ENCODE measurements around the gene CLP1.

Gene CLP1

GRCh38 chr11:57639321-57640067 lies 18.1 kb upstream of the CLP1 start:
- no peak overlapping the region for H3K4me3 ChIP-seq (ENCODE audit: low read length)

GRCh38 chr11:57640068-57640800 lies 17.3 kb upstream of the CLP1 start:
- no peak for DNase-seq (ENCODE audit: low read depth, low spot score)
- H3K4me3 ChIP-seq (ENCODE audit: low read length) = no peak overlapping the region

More at GRCh38 chr11:57639321-57640067, 18.1 kb upstream of the CLP1 start:
- DNase-seq (ENCODE audit: low read depth, low spot score) = peak; percentile 38

GRCh38 chr11:57641011-57641807 lies 16.4 kb upstream of the CLP1 start:
- H3K4me3 ChIP-seq (ENCODE audit: low read length) = no peak overlapping the region
- DNase-seq (ENCODE audit: low read depth, low spot score) = peak; percentile 67

- no peak for DNase-seq (ENCODE audit: low read depth, low spot score)
- H3K4me3 ChIP-seq (ENCODE audit: low read length) = no peak overlapping the region
These were observed 13.8 kb upstream of the CLP1 start for GRCh38 chr11:57643802-57644201.

- DNase-seq (ENCODE audit: low read depth, low spot score) = peak; percentile 79
- H3K4me3 ChIP-seq (ENCODE audit: low read length) = no peak overlapping the region
These were observed 12.5 kb upstream of the CLP1 start for GRCh38 chr11:57644748-57645688.

GRCh38 chr11:57645689-57646085 lies 11.9 kb upstream of the CLP1 start:
- H3K4me3 ChIP-seq (ENCODE audit: low read length) = no peak overlapping the region
- no peak for DNase-seq (ENCODE audit: low read depth, low spot score)

- no peak for DNase-seq (ENCODE audit: low read depth, low spot score)
- H3K4me3 ChIP-seq (ENCODE audit: low read length) = no peak overlapping the region
These were observed 11.3 kb upstream of the CLP1 start for GRCh38 chr11:57646194-57646798.

GRCh38 chr11:57646799-57647303 lies 10.7 kb upstream of the CLP1 start:
- DNase-seq (ENCODE audit: low read depth, low spot score) = no peak
- H3K4me3 ChIP-seq (ENCODE audit: low read length) = no peak overlapping the region

GRCh38 chr11:57647372-57647771 lies 10.2 kb upstream of the CLP1 start:
- no peak for DNase-seq (ENCODE audit: low read depth, low spot score)
- H3K4me3 ChIP-seq (ENCODE audit: low read length) = no peak overlapping the region

- H3K4me3 ChIP-seq (ENCODE audit: low read length) = no peak overlapping the region
- no peak for DNase-seq (ENCODE audit: low read depth, low spot score)
These were observed 9.4 kb upstream of the CLP1 start for GRCh38 chr11:57647960-57648800.

GRCh38 chr11:57648801-57649735 lies 8.5 kb upstream of the CLP1 start:
- no peak for DNase-seq (ENCODE audit: low read depth, low spot score)
- H3K4me3 ChIP-seq (ENCODE audit: low read length) = no peak overlapping the region

- no peak for DNase-seq (ENCODE audit: low read depth, low spot score)
- no peak within 1 kb of the TSS for H3K4me3 ChIP-seq (ENCODE audit: low read length)
These were observed 7.5 kb upstream of the CLP1 start, which contains the start of gene YPEL4 for GRCh38 chr11:57649826-57650738. Gene YPEL4 (minus strand): TSS chr11:57649912. CDS start chr11:57647107, 2,805 bp downstream.

GRCh38 chr11:57650739-57651090 lies 6.8 kb upstream of the CLP1 start:
- no peak for DNase-seq (ENCODE audit: low read depth, low spot score)
- H3K4me3 ChIP-seq (ENCODE audit: low read length) = no peak overlapping the region

- no peak overlapping the region for H3K4me3 ChIP-seq (ENCODE audit: low read length)
- DNase-seq (ENCODE audit: low read depth, low spot score) = no peak
These were observed 6.2 kb upstream of the CLP1 start for GRCh38 chr11:57651408-57651807.

- peak; percentile 63 for DNase-seq (ENCODE audit: low read depth, low spot score)
- H3K4me3 ChIP-seq (ENCODE audit: low read length) = peak overlapping the region; percentile 20
These were observed 5.3 kb upstream of the CLP1 start for GRCh38 chr11:57652230-57652629.

Measured in Jurkat, Clone E6-1 (cell line).